Keratinocyte (primary cell): ENCODE measurements around the gene MTUS2.

ENCODE experiments used
- CTCF ChIP-seq, 3 experiments: IDR thresholded peaks in 1 of 3; conservative IDR thresholded peaks in 1 of 3; optimal IDR thresholded peaks in 1 of 3; 2 replicates in 2 of 3; 3 replicates in 1 of 3; pipeline versions ENCODE3 to v1.5.1; 2011; ENCODE audit warnings: low read length in 3 of 3, mild to moderate bottlenecking in 3 of 3, moderate library complexity in 2 of 3, control low read depth in 1 of 3, inconsistent platforms in 1 of 3; ENCODE audit not compliant: insufficient read depth in 2 of 3; ENCODE audit errors: extremely low read depth in 1 of 3
- EZH2 ChIP-seq: IDR thresholded peaks from one replicate; pipeline ENCODE4 v1.6.1; 2012; ENCODE audit warnings: inconsistent platforms, mild to moderate bottlenecking, low read length, moderate library complexity

GRCh38 chr13:29315847-29316246, 495.7 kb downstream of the MTUS2 start:
- TF ChIP-seq CTCF (optimal IDR thresholded peaks at IDR 0.05 in 1 of 3, IDR thresholded peaks at IDR 0.05 in 1 of 3, conservative IDR thresholded peaks at IDR 0.05 in 1 of 3; ENCODE audit: extremely low read depth in 1 of 3, insufficient read depth in 2 of 3, low read length in 3 of 3) (no peak), EZH2 (no peak)
